Tibial nerve (tissue), 4 donors: ENCODE measurements around the gene LETM1. TPM values are rescaled to one million over a fixed set of nuclear protein-coding genes. Genes with fewer than 3 reads are reported as not detected.

Source experiments
- DNase-seq, 2 donors: peaks; one replicate each; pipeline ENCODE4 v3.0.0-alpha.2; 2019; ENCODE audit warnings: low spot score in 2 of 2
- H3K27ac ChIP-seq, 4 donors: fragments of 200-600 bp; sonication (generic) in 3 of 4; one replicate each; pipeline ENCODE4 v1.5.1; 2017 to 2019; ENCODE audit warnings: mild to moderate bottlenecking in 1 of 4
- H3K27me3 ChIP-seq, 2 donors: fragments of 200-600 bp; sonication (generic) in 1 of 2; one replicate each; pipeline versions ENCODE4 v1.5.1 to v1.6.0; 2017 to 2019
- H3K36me3 ChIP-seq, 3 donors: fragments of 200-600 bp; sonication (generic); one replicate each; pipeline ENCODE4 v1.5.1; 2018 to 2019
- H3K4me1 ChIP-seq, 4 donors: fragments of 200-600 bp; sonication (generic) in 3 of 4; one replicate each; pipeline ENCODE4 v1.5.1; 2017 to 2019
- H3K4me3 ChIP-seq, 4 donors: fragments of 200-600 bp; sonication (generic) in 3 of 4; one replicate each; pipeline ENCODE4 v1.5.1; 2017 to 2019; ENCODE audit warnings: mild to moderate bottlenecking in 1 of 4, moderate library complexity in 1 of 4
- H3K9me3 ChIP-seq, 4 donors: fragments of 200-600 bp; sonication (generic) in 3 of 4; one replicate each; pipeline ENCODE4 v1.5.1; 2017 to 2019
- EP300 ChIP-seq, 2 donors: sonication (generic); formaldehyde crosslinking; IDR thresholded peaks; one replicate each; pipeline ENCODE4 v1.6.1; 2017; ENCODE audit warnings: antibody characterized with exemption in 2 of 2, mild to moderate bottlenecking in 1 of 2
- POLR2A ChIP-seq, 2 donors: fragments of 450-650 bp; IDR thresholded peaks; one replicate each; pipeline ENCODE4 v1.6.1; 2017; ENCODE audit warnings: antibody characterized with exemption in 2 of 2, mild to moderate bottlenecking in 2 of 2, moderate library complexity in 2 of 2
- WGBS, 2 donors: methylation state at CpG; one replicate each; pipeline ENCODE4 v1.1.5; 2018; 5-methylcytosine and 5-hydroxymethylcytosine counted together
- total RNA-seq, 4 donors: library from RNA; depleted of rRNA; stranded (reverse); fragments of >200 nt; gene quantifications; one replicate each; pipeline ENCODE4 v1.1.0, GENCODE V29; 2016
- TF ChIP-seq, protein P1 (sequence below), 5 experiments: fragments of 200-600 bp in 3 of 5; fragments of 450-650 bp in 2 of 5; sonication (generic) in 3 of 5; IDR thresholded peaks; one replicate each; pipeline ENCODE4 v1.5.1; 2016 to 2019; ENCODE audit warnings: antibody characterized with exemption in 5 of 5, mild to moderate bottlenecking in 3 of 5, moderate library complexity in 2 of 5

LETM1 gene
- total RNA-seq, 4 donors from 2014 or later = 53.5 to 85.5 (median 68.6) TPM

GRCh38 chr4:1831331-1831730 is 24.6 kb downstream of the LETM1 start:
- Histone ChIP-seq H3K36me3 (peaks cover 0 to 71% (median 30%) of the 10 kb centered on the region in 3 donors), H3K4me3 (no peak overlapping the region), H3K27me3 (no peaks in the 10 kb centered on the region), H3K27ac (no peak overlapping the region), H3K9me3 (no peaks in the 10 kb centered on the region), H3K4me1 (no peaks in the 10 kb centered on the region)
- no peak for TF ChIP-seq EP300 (IDR thresholded peaks at IDR 0.05)
- TF ChIP-seq, protein P1, sequence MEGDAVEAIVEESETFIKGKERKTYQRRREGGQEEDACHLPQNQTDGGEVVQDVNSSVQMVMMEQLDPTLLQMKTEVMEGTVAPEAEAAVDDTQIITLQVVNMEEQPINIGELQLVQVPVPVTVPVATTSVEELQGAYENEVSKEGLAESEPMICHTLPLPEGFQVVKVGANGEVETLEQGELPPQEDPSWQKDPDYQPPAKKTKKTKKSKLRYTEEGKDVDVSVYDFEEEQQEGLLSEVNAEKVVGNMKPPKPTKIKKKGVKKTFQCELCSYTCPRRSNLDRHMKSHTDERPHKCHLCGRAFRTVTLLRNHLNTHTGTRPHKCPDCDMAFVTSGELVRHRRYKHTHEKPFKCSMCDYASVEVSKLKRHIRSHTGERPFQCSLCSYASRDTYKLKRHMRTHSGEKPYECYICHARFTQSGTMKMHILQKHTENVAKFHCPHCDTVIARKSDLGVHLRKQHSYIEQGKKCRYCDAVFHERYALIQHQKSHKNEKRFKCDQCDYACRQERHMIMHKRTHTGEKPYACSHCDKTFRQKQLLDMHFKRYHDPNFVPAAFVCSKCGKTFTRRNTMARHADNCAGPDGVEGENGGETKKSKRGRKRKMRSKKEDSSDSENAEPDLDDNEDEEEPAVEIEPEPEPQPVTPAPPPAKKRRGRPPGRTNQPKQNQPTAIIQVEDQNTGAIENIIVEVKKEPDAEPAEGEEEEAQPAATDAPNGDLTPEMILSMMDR (IDR thresholded peaks at IDR 0.05) = no peak
- TF ChIP-seq POLR2A (IDR thresholded peaks at IDR 0.05) = no peak
- 88 to 100% methylated on average over 2 to 8 of the region's 8 CpGs for WGBS, 2 donors
- DNase-seq = no peak

DNA sequence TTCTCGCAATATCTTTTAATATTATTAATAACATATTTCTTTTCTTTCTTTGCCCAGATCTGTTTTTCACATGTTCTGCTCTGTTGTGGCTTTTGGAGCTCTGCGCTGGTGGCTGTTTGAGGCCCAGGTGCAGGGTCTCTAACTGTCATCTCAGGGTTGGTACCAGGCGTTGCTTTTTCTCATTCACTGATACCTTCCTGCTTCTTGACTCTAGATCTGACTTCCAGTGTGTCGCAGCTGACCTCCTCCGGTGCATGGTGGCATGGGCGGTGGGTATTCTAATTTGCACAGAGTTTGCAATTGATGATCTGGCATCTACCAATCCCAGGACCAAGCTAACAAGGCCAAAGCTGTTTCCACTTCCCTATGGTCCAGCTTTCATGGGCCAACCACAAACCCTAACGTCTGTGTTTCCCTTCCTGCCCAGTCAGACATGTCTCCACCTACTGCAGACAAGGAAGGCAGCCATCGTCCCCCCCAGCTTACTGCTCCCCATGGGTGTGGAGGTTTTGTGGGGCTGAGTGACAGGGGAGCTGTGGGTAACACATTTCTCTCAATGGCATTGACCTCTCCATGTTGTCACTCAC is 25.2 kb downstream of the LETM1 start:
- DNase-seq = no peak
- peaks cover 0 to 71% (median 27%) of the 10 kb centered on the region in 3 donors for H3K36me3 ChIP-seq
- no peaks in the 10 kb centered on the region for H3K4me1 ChIP-seq
- H3K9me3 ChIP-seq = no peaks in the 10 kb centered on the region
- H3K27me3 ChIP-seq = no peaks in the 10 kb centered on the region
- TF ChIP-seq EP300 (IDR thresholded peaks at IDR 0.05) = no peak
- no peak for TF ChIP-seq POLR2A (IDR thresholded peaks at IDR 0.05)
- TF ChIP-seq, protein P1 (IDR thresholded peaks at IDR 0.05) = no peak
- 78 to 89% methylated on average over 8 of the region's 8 CpGs for WGBS, 2 donors
- no peak overlapping the region for H3K4me3 ChIP-seq
- H3K27ac ChIP-seq = no peak overlapping the region

DNA sequence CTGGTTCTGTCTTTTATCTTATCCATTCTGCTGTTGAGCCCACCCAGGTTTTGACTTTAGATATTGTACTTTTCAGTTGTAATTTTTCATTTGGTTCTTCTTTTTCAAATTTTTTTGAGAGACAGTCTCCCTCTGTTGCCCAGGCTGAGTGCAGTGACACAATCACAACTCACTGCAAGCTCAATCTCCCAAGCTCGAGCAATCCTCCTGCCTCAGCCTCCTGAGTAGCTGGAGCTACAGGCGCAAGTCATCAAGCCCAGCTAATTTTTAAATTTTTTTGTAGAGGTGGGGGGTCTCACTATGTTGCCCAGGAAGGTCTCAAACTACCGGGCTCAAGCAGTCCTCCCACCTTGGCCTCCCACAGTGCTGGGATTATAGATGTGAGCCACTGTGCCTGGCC is 25.7 kb downstream of the LETM1 start:
- no peak overlapping the region for H3K27ac ChIP-seq
- no peak overlapping the region for H3K4me3 ChIP-seq
- H3K27me3 ChIP-seq = no peaks in the 10 kb centered on the region
- H3K36me3 ChIP-seq = peaks cover 0 to 71% (median 27%) of the 10 kb centered on the region in 3 donors
- no peaks in the 10 kb centered on the region for H3K4me1 ChIP-seq
- no peaks in the 10 kb centered on the region for H3K9me3 ChIP-seq
- DNase-seq = no peak
- TF ChIP-seq, protein P1 (IDR thresholded peaks at IDR 0.05) = no peak
- TF ChIP-seq POLR2A (IDR thresholded peaks at IDR 0.05) = no peak
- TF ChIP-seq EP300 (IDR thresholded peaks at IDR 0.05) = no peak
- WGBS, 2 donors = 86 to 93% methylated on average over 3 of the region's 3 CpGs

DNA sequence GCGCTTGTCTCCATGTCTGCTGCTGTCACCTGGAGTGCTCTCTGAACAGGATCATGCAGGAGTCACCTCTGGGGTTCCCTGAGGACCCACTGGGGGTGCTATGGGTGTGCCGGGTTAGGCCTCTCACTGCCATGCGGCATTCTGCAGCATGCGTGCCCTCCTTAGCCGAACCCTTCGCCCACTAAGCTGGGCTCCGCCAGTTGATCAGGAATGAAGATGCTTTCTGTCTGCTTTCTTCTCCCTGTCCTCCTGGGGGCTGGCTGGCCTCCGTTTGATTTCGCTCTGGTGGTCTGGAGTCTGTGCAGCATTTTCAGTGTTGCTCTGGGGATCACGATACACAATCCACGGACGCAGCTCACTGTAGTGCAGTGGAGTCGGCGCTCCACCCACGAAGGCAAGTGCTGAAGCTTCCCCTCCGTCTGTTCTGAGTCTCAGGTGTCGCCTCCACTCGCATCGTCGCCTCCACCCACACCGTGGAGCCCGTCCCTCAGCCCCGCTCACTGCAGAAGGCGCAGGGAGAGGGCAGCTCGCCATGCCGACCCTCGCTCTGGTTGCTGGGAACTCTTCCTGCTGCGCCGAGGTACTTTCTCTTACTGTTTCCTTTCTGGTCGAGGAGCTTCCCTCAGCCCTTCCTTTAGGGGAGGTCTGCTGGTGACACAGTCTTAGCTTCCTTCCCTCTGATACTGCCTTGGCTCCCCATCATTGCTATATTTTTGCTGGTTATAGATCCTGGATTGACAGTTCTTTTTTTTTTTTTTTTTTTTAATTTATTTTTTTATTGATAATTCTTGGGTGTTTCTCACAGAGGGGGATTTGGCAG is 29.2 kb downstream of the LETM1 start:
- H3K27ac ChIP-seq = no peak overlapping the region
- H3K36me3 ChIP-seq = peaks cover 0 to 71% (median 15%) of the 10 kb centered on the region in 3 donors
- no peak for TF ChIP-seq EP300 (IDR thresholded peaks at IDR 0.05)
- no peak for TF ChIP-seq POLR2A (IDR thresholded peaks at IDR 0.05)
- TF ChIP-seq, protein P1 (IDR thresholded peaks at IDR 0.05) = no peak
- DNase-seq = no peak
- H3K4me1 ChIP-seq = no peaks in the 10 kb centered on the region
- no peak overlapping the region for H3K4me3 ChIP-seq
- H3K27me3 ChIP-seq = no peaks in the 10 kb centered on the region
- no peaks in the 10 kb centered on the region for H3K9me3 ChIP-seq
- WGBS, 2 donors = 88 to 90% methylated on average over 30 of the region's 30 CpGs

GRCh38 chr4:1825326-1825725 is 30.6 kb downstream of the LETM1 start:
- no peak for DNase-seq
- Histone ChIP-seq H3K9me3 (no peaks in the 10 kb centered on the region), H3K4me1 (no peaks in the 10 kb centered on the region), H3K36me3 (peaks cover 0 to 71% (median 8%) of the 10 kb centered on the region in 3 donors), H3K27ac (no peak overlapping the region), H3K27me3 (no peaks in the 10 kb centered on the region), H3K4me3 (no peak overlapping the region)
- 68 to 71% methylated on average over 19 of the region's 19 CpGs for WGBS, 2 donors
- TF ChIP-seq EP300 (IDR thresholded peaks at IDR 0.05) (no peak), POLR2A (IDR thresholded peaks at IDR 0.05) (no peak)
- TF ChIP-seq, protein P1 (IDR thresholded peaks at IDR 0.05) = no peak
